Measurements from ENCODE around the gene COMMD4. TPM values are rescaled to one million over a fixed set of nuclear protein-coding genes. Genes with fewer than 3 reads are reported as not detected.

COMMD4 gene
- total RNA-seq, 1 donor, result 68.4 TPM

- no peaks in the 10 kb centered on the region for H3K4me1 ChIP-seq (ENCODE audit: insufficient read depth, low read length)
- no peaks in the 10 kb centered on the region for H3K79me2 ChIP-seq (ENCODE audit: insufficient read depth, low read length)
- peaks cover 5% of the 10 kb centered on the region for H3K27me3 ChIP-seq (ENCODE audit: insufficient read depth, low read length)
- H3K4me3 ChIP-seq (ENCODE audit: insufficient read depth, low read length), result no peak overlapping the region
- TF ChIP-seq CTCF (IDR thresholded peaks at IDR 0.05; ENCODE audit: extremely low read depth, low read depth, low read length), result no peak
- no peak for DNase-seq (ENCODE audit: insufficient read length, low spot score, missing footprints)
- H3K36me3 ChIP-seq (ENCODE audit: insufficient read depth, low read length), result no peaks in the 10 kb centered on the region
- H3K4me2 ChIP-seq (ENCODE audit: insufficient read depth, low read length), result no peak overlapping the region
- no peaks in the 10 kb centered on the region for H3K9me3 ChIP-seq (ENCODE audit: low read depth, low read length)
- H3K27ac ChIP-seq (ENCODE audit: low read depth, low read length), result no peak overlapping the region
- H4K20me1 ChIP-seq (ENCODE audit: insufficient read depth, low read length), result no peaks in the 10 kb centered on the region
- no peak overlapping the region for H2AFZ ChIP-seq (ENCODE audit: low read length)
Measured at GRCh38 chr15:75321711-75322110, 14.2 kb upstream of the COMMD4 start.

- Histone ChIP-seq H3K36me3 (ENCODE audit: insufficient read depth, low read length) (no peaks in the 10 kb centered on the region), H3K27ac (ENCODE audit: low read depth, low read length) (no peak overlapping the region), H3K4me3 (ENCODE audit: insufficient read depth, low read length) (no peak overlapping the region), H4K20me1 (ENCODE audit: insufficient read depth, low read length) (no peaks in the 10 kb centered on the region), H3K4me1 (ENCODE audit: insufficient read depth, low read length) (no peaks in the 10 kb centered on the region), H3K79me2 (ENCODE audit: insufficient read depth, low read length) (no peaks in the 10 kb centered on the region), H2AFZ (ENCODE audit: low read length) (no peak overlapping the region), H3K9me3 (ENCODE audit: low read depth, low read length) (no peaks in the 10 kb centered on the region), H3K27me3 (ENCODE audit: insufficient read depth, low read length) (peaks cover 5% of the 10 kb centered on the region), H3K4me2 (ENCODE audit: insufficient read depth, low read length) (no peak overlapping the region)
- no peak for TF ChIP-seq CTCF (IDR thresholded peaks at IDR 0.05; ENCODE audit: extremely low read depth, low read depth, low read length)
- DNase-seq (ENCODE audit: insufficient read length, low spot score, missing footprints), result no peak
Measured at GRCh38 chr15:75325922-75326321, 9.9 kb upstream of the COMMD4 start.

- Histone ChIP-seq H3K79me2 (ENCODE audit: insufficient read depth, low read length) (no peaks in the 10 kb centered on the region), H3K4me1 (ENCODE audit: insufficient read depth, low read length) (no peaks in the 10 kb centered on the region), H3K36me3 (ENCODE audit: insufficient read depth, low read length) (no peaks in the 10 kb centered on the region), H3K27me3 (ENCODE audit: insufficient read depth, low read length) (peaks cover under 1% of the 10 kb centered on the region), H3K27ac (ENCODE audit: low read depth, low read length) (no peak overlapping the region), H3K4me3 (ENCODE audit: insufficient read depth, low read length) (no peak overlapping the region), H2AFZ (ENCODE audit: low read length) (no peak overlapping the region), H3K9me3 (ENCODE audit: low read depth, low read length) (no peaks in the 10 kb centered on the region), H4K20me1 (ENCODE audit: insufficient read depth, low read length) (no peaks in the 10 kb centered on the region), H3K4me2 (ENCODE audit: insufficient read depth, low read length) (no peak overlapping the region)
- TF ChIP-seq CTCF (IDR thresholded peaks at IDR 0.05; ENCODE audit: extremely low read depth, low read depth, low read length), result no peak
- no peak for DNase-seq (ENCODE audit: insufficient read length, low spot score, missing footprints)
Measured at GRCh38 chr15:75327005-75327404, 8.9 kb upstream of the COMMD4 start.

- H3K4me3 ChIP-seq (ENCODE audit: insufficient read depth, low read length), result no peak overlapping the region
- no peak for TF ChIP-seq CTCF (IDR thresholded peaks at IDR 0.05; ENCODE audit: extremely low read depth, low read depth, low read length)
- no peak for DNase-seq (ENCODE audit: insufficient read length, low spot score, missing footprints)
- no peaks in the 10 kb centered on the region for H3K9me3 ChIP-seq (ENCODE audit: low read depth, low read length)
- no peaks in the 10 kb centered on the region for H3K79me2 ChIP-seq (ENCODE audit: insufficient read depth, low read length)
- H3K4me2 ChIP-seq (ENCODE audit: insufficient read depth, low read length), result no peak overlapping the region
- H3K27me3 ChIP-seq (ENCODE audit: insufficient read depth, low read length), result no peaks in the 10 kb centered on the region
- no peak overlapping the region for H3K27ac ChIP-seq (ENCODE audit: low read depth, low read length)
- no peaks in the 10 kb centered on the region for H4K20me1 ChIP-seq (ENCODE audit: insufficient read depth, low read length)
- no peak overlapping the region for H2AFZ ChIP-seq (ENCODE audit: low read length)
- H3K4me1 ChIP-seq (ENCODE audit: insufficient read depth, low read length), result no peaks in the 10 kb centered on the region
- H3K36me3 ChIP-seq (ENCODE audit: insufficient read depth, low read length), result no peaks in the 10 kb centered on the region
Measured at GRCh38 chr15:75327491-75327890, 8.4 kb upstream of the COMMD4 start.

Measured in osteoblast (primary cell).